Psoas muscle (tissue), 8 donors: ENCODE results near the gene ATP8B4. TPM values are rescaled to one million over a fixed set of nuclear protein-coding genes. Genes with fewer than 3 reads are reported as not detected.

Experiments used
- ATAC-seq, 4 donors: fragments of 200-7000 bp; cut with Tn5 transposase; one replicate each; pipeline ENCODE4 v1.9.1; 2020; ENCODE audit warnings: moderate library complexity in 3 of 4, mild to moderate bottlenecking in 2 of 4
- DNase-seq, 2 donors: peaks; one replicate each; pipeline ENCODE4 v3.0.0-alpha.2; 2020
- H3K27ac ChIP-seq: fragments of 200-600 bp; one replicate; pipeline ENCODE4 v1.8.0; 2022
- H3K27me3 ChIP-seq, 3 donors: fragments of 200-600 bp in 1 of 3; one replicate each; pipeline versions ENCODE4 v1.6.1 to v1.8.0; 2013 to 2022; ENCODE audit warnings: low read length in 2 of 3, mild to moderate bottlenecking in 2 of 3, moderate library complexity in 1 of 3; ENCODE audit not compliant: insufficient read depth in 3 of 3
- H3K36me3 ChIP-seq, 2 donors: fragments of 200-600 bp in 1 of 2; one replicate each; pipeline versions ENCODE4 v1.6.1 to v1.8.0; 2013 to 2022; ENCODE audit warnings: low read depth in 1 of 2, mild to moderate bottlenecking in 1 of 2, moderate library complexity in 1 of 2; ENCODE audit not compliant: insufficient read depth in 1 of 2
- H3K4me1 ChIP-seq: fragments of 200-600 bp; one replicate; pipeline ENCODE4 v1.8.0; 2022
- H3K4me3 ChIP-seq: fragments of 200-600 bp; one replicate; pipeline ENCODE4 v1.8.0; 2022; ENCODE audit warnings: mild to moderate bottlenecking
- H3K9me3 ChIP-seq: fragments of 200-600 bp; one replicate; pipeline ENCODE4 v1.8.0; 2022
- CTCF ChIP-seq: fragments of 200-600 bp; IDR thresholded peaks from one replicate; pipeline ENCODE4 v1.8.0; 2022; ENCODE audit warnings: antibody characterized with exemption
- WGBS, 3 donors: extraction: QIAGEN DNeasy Blood & Tissue Kit; methylation state at CpG; one replicate each; pipeline versions ENCODE4 v1.1.6 to v1.1.7; 2013; 5-methylcytosine and 5-hydroxymethylcytosine counted together
- intact Hi-C, 2 donors: fragments of 100-400 bp; cut with DNase I; formaldehyde crosslinking; loops; one replicate each; pipeline versions ENCODE4 v1.11.0 to v1.14.2; 2022
- polyA plus RNA-seq, 3 donors: library from polyadenylated mRNA; stranded (reverse); fragments of 200-250 nt; gene quantifications; one replicate each; pipeline ENCODE4 v1.2.3, GENCODE V29; 2013
- total RNA-seq, 4 donors: library from RNA; stranded (reverse); fragmentation: NEBNext Ultra II Directional in 2 of 4; extraction: Animal tissue kit (Norgen Biotek cat#: 25700) in 2 of 4; gene quantifications; one replicate each; pipeline versions ENCODE4 v1.2.1 to v1.2.4, GENCODE V29; 2021 to 2023
- donor health status: healthy with polysubstance abuse.
- donor health status: DM: no; HTN: no; CAD: no; lungs with moderate emphysema.
- donor health status: Bipolar disorder and iron deficiency.
- donor health status: healthy.
- donor health status: DM: yes; HTN: yes; CAD: no.
- donor health status: DM: no; HTN: no; CAD: no.
- donor health status: DM: no; HTN: no; CAD: no.
- donor health status: DM: yes; HTN: yes; CAD: no.

ATP8B4 gene
- total and polyA plus RNA-seq, 7 donors, result 0.25 to 2.2 (median 1.0) TPM

- DNase-seq, result no peak
- Histone ChIP-seq H3K4me3 (no peak overlapping the region), H3K27ac (no peak overlapping the region), H3K9me3 (no peaks in the 10 kb centered on the region), H3K36me3 (no peaks in the 10 kb centered on the region), H3K27me3 (no peaks in the 10 kb centered on the region), H3K4me1 (no peaks in the 10 kb centered on the region)
- TF ChIP-seq CTCF, result no peak
- ATAC-seq, result no peak
- intact Hi-C loops, result no loop called here
Observed at GRCh38 chr15:49870472-49870871, 248.6 kb downstream of the ATP8B4 start.

GRCh38 chr15:49868348-49868747, 250.7 kb downstream of the ATP8B4 start:
- no peaks in the 10 kb centered on the region for H3K27me3 ChIP-seq
- intact Hi-C loops, result no loop called here
- no peaks in the 10 kb centered on the region for H3K4me1 ChIP-seq
- no peak for TF ChIP-seq CTCF
- H3K4me3 ChIP-seq, result no peak overlapping the region
- no peaks in the 10 kb centered on the region for H3K9me3 ChIP-seq
- H3K36me3 ChIP-seq, result no peaks in the 10 kb centered on the region
- H3K27ac ChIP-seq, result no peak overlapping the region
- ATAC-seq (no peak), DNase-seq (no peak)

- TF ChIP-seq CTCF, result no peak
- H3K36me3 ChIP-seq, result no peaks in the 10 kb centered on the region
- H3K4me3 ChIP-seq, result no peak overlapping the region
- no peaks in the 10 kb centered on the region for H3K9me3 ChIP-seq
- no peak overlapping the region for H3K27ac ChIP-seq
- DNase-seq (no peak), ATAC-seq (no peak)
- no peaks in the 10 kb centered on the region for H3K27me3 ChIP-seq
- WGBS, 3 donors, result 84 to 94% (median 90%) methylated on average over 10 of the region's 10 CpGs
- intact Hi-C loops, result no loop called here
- H3K4me1 ChIP-seq, result no peaks in the 10 kb centered on the region
Observed at GRCh38 chr15:49865925-49866757, 252.9 kb downstream of the ATP8B4 start.

GRCh38 chr15:49864251-49864650, 254.8 kb downstream of the ATP8B4 start:
- DNase-seq (no peak), ATAC-seq (no peak)
- Histone ChIP-seq H3K27me3 (no peaks in the 10 kb centered on the region), H3K9me3 (no peaks in the 10 kb centered on the region), H3K27ac (no peak overlapping the region), H3K36me3 (no peaks in the 10 kb centered on the region), H3K4me3 (no peak overlapping the region), H3K4me1 (no peaks in the 10 kb centered on the region)
- intact Hi-C loops, result no loop called here
- WGBS, 3 donors, result 85 to 86% (median 86%) methylated on average over 2 of the region's 2 CpGs
- TF ChIP-seq CTCF, result no peak
